HG03139 (cell line): ENCODE measurements around the gene MRPL41.
"Not testable (repeated sequence)": the region's sequence is repeated elsewhere in the genome, so short reads cannot be mapped to it uniquely, and the experiment has no call there.

Experiments used
- ATAC-seq: cut with Tn5 transposase; IDR thresholded peaks from one replicate; pipeline ENCODE4 v1.9.1; 2021; ENCODE audit not compliant: unreplicated experiment

The MRPL41 gene

DNA sequence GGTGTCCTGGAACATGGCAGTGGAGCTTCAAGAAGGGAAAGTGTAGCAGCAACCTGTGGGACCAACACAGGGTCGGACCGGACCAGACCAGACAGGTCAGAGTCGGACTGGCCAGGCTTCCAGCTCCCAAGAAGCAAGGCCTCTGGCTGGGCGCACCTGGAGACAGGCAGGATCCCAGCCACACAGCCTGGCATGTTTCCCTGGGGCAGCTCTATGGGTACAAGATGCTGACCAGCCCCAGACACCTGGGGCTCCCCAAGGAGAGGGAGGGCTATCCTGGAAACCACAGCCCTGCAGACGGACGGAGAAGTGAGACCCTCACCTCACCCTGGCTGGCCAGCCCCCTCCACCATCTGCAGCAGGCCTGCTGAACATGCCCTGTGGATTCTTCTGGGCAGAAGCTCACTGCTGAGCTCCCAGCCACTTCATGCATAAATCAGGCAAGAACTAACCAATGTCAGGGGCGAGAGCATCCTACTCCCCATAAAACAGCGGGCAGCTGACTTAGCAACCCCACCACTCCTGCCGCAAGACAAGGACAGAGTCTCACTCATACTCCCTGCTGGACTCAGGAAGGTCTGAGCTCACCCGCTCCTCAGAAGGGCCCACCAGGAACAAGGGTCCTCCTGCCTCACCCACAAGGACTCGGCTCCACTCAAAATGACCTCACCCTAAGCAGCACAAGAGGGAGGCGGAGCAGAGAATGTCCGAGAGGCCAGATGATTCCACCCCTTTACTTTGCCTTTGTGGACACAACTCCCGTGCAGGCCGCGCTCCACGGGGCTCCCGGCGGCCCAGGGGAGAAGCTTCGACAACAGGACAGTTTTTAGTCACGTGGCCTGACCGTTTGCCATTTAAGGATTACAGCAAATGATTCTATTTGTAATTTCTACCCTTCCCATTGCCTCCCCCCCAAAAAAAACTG, 29.9 kb downstream of the MRPL41 start:
- no peak for ATAC-seq

DNA sequence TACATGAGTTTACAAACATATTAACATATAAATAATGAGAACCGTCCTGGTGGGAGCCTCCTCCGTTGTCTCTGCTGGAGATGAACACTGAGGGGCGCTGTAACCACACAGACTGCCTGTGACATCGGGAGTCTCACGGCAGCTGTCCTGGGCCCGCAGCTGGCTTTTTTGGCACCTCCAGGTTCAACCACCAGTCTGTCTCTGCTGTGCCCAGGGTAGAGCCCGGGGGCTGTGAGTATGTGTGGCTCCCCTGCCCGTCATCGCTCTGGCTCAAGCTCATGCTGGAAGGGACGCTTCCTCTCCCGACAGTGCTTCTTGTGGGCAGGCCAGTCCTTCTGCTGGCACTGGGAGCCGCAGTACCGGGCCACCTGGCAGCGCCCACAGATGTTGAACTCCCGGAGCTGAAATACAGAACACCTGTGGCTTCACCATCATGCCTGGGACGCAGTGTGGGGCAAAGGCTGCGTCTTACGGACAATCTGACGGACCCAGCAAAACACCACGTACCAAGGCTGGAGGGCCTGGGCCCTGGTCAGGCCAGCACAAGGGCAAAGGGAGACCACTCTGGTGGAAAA, 30.7 kb downstream of the MRPL41 start:
- no peak for ATAC-seq

DNA sequence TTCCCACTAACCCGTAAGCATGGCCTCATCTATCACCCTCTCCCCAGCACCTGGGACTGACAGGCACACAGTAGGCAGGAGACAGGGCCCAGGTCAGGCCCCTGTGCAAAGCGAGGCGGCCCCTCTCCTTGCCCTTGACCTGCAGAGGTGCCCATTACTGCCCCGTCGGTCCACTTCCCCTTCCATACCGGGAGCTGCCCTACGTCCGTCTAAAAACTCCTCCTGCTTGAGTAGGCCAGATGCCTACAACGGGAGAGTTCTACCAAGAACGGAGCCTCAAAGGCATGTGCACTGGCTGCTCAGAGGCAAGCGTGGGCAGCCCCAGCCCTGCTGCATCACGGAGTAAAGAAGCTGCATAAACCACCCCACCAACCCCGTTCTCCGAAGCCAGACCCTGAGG, 31.7 kb downstream of the MRPL41 start:
- ATAC-seq: no peak

DNA sequence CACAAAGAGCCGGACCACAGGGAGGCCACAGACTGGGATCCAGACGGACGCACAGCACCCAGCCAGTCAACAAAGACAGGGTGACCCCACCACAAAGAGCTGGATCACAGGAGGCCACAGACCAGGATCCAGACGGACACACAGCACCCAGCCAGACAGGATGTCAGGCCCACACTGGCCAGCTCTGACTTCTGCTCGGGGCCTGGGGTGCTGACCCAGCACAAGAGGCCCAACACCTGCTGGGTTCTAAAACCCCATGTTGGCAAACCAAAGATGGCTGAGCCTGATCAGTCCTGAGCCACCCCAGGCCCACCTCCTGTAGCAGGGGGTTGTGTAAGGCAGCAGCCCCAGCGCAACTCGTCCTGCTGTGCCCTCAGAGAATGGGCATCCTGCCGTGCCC, 32.3 kb downstream of the MRPL41 start:
- no peak for ATAC-seq

DNA sequence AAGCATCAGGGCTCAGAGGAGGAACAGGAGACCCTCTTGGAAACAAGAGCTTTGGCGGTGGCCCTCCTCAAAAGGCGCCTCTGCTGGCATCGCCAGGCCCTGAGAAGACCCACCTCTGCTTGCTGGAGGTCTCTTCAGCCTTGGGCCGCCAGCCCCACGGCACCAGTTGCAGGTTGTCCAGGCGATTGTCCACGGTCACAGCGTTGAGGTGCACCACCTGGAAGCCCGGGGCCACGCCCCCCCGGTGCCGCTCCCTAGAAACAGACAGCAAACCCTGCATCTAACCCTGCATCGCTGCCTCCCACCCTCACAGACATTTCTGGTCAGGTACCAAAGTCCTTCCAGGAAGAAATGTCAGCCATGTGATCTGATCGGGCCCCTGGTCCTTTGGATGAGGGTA, 35.2 kb downstream of the MRPL41 start:
- no peak for ATAC-seq

DNA sequence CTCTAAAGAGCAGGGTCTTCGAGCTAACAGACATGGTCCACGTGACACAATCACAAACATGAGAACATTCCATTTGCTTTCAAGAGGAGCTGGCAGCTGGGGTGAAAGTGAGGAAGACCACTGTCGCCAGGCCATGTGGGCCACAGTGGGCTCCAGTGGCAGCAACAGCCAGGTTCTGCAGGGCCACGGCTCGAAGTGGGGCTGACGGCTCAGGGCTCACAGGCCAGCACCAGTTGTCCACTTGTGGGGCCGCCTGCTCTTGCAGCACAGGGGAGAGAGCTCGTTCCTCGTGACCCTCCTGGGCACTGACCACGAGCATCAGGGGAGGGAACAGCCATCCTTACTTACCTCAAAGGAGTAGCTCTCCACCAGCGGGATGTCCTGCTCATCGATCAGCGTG, 36.6 kb downstream of the MRPL41 start:
- ATAC-seq: no peak

DNA sequence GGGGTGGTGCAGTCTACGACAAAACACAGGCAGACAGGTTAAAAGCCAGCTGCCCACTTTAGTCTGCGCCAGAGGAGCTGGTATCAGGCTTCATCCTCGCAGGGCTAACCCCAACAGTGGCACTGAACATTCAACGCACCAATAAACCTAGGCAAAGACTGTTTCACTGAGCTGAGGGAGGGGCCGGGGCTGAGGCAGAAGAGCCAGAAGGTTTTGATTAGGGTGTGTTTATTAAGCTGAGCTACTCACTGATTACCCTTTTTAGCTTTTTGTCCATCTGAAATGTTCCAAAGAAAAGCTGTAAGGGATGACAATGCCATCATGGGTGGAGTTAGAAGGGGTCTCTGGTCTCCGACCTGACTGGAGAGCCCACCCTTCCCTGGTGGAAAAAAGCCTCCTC, 37.2 kb downstream of the MRPL41 start:
- no peak for ATAC-seq

DNA sequence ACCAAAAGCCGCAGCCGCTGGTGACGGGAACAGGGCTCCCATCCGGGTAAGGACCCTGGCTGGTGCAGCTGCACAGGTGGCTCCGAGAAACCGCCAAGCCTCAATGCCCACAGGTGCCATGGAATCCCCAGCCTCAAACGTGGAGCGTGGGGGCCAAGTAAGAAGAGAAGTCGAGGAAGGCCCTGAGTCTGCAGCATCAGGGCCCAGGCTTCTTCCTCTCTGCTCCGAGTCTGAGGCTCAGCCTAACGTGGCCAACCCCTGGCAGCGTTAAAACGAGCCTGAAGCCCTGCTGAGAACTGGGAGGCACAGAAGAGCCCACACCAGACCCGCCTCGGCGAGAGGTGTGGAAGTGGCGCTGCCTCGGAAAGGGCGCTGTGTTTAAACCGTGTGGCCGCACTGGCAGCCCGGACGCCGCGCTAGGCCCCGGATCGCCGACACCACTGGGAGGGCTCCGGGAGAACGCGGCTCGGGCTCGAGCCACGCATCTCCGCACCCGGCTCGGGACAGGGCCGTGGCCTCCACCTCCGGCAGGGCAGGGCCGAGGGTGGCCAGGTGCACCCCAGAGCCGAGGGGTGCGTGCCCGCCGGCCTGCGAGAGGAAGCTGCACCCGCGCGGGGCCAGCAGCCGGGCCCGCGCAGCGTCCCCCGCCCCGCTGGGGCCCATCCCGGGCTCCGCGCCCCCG, 37.9 kb downstream of the MRPL41 start:
- no peak for ATAC-seq

DNA sequence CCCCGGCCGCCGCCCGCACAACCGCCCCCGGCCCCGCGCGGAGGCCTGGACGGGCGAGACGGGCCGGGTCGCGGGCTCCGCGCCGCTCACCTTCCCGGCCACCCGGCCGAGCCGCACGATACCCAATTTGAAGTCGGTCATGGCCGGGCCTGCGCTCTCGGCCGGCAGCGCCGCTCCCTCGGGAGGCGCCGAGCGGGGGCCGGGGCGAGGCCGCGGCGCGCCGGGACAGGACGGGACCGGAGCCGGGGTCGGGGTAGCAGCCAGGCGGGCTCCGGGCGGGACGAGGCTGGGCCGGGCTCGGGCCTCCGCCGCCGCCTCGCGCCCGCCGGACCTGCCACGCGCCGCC, 38.4 kb downstream of the MRPL41 start:
- ATAC-seq: no peak

DNA sequence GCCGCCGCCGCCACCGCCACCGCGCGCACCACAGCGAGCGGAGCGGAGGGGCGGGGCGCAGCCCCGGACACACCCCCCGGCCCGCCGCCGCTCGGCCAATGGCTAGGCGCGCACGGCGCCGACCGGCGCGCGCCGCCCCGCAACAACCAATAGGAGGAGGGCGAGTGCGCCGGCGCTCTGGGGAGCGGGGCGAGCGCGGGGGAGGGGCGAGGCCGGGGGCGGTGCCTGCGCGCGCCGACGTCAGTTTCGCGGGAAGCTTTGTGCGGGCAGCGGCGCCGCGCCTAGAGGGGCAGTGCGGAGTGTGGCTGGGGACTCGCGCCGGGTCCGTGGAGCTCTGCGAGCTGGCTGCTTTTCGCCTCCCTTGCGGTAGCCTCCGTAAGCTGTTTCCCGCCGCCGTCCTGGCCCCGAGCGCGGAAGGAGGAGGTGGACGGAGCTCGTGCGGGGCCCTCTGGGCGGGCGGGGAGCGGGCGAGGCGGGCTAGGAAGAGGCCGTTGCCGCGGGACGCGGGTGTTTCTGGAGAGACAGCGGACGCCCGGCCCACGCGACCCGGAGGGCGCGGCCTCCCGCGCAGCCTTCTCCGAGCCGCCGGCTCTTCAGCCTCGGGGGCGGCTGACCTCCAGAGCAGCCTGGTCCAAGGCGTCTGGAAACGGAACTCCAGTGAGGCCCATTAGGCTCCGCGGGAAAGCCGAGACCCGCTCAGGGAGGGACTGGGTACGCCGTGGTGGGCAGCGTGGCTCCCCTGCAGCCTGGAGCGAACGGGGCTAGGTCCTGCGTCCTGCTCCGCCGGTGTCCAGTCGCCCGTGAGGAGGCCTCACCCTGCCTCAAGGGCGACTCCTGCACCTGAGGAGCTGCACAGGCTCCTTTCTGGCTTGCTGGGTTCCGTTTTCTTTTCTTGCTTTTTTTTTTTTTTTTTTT, 39.0 kb downstream of the MRPL41 start, which contains the start of gene ZMYND19:
ZMYND19 (minus strand) TSS at position 44 of the 915 bp plus-strand sequence. CDS start 249 bp downstream, outside the sequence.
- peak; percentile 81 for ATAC-seq

DNA sequence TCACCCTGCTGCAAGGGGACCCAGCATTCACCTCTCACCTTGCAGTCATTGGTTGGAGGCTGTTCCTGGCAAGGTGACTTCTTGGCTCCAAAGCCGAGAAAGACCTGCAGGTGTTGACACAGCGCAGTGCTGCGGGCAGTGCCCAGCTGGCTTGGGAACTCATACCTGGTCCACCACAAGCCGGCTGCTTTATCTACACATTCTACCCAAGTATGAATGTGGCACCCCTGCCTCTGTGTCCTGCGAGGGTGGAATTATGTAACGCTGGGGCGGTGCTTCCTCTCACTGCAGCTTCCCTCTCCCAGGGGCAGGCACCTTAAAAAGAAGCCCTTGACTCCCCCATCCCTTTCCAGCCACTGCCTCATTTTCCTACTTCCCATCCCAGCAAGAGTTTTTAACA, 41.1 kb downstream of the MRPL41 start:
- ATAC-seq: no peak

DNA sequence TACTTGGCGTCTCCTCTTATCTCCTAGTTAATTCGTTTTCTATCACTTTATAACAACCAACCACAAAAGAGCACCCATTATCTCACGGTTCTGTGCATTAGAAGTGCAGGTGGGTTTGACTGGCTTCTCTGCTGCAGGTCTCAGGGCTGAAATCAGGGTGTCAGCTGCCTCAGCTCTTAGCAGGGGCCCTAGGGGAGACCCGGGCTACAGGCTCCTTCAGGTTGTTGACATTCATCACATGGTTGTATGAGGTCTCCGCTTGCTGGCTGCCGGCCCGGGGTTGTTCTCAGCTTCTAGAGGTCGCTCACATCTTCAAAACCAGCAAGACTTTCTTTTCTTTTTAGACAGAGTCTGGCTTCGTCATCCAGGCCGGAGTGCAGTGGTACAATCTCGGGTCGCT, 41.5 kb downstream of the MRPL41 start:
- no peak for ATAC-seq

DNA sequence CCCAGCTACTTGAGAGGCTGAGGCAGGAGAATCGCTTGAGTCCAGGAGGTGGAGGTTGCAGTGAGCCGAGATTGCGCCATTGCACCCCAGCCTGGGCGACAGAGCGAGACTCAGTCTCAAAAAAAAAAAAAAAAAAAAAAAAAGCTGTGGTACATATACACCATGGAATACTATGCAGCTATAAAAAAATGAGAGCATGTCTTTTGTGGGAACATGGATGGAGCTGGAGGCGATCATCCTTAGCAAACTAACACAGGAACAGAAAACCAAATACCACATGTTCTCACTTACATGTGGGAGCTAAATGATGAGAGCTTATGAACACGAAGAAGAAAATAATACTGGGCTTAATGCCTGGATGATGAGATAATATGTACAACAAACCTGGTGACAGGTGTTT, 44.9 kb downstream of the MRPL41 start:
- not testable (repeated sequence) for ATAC-seq

DNA sequence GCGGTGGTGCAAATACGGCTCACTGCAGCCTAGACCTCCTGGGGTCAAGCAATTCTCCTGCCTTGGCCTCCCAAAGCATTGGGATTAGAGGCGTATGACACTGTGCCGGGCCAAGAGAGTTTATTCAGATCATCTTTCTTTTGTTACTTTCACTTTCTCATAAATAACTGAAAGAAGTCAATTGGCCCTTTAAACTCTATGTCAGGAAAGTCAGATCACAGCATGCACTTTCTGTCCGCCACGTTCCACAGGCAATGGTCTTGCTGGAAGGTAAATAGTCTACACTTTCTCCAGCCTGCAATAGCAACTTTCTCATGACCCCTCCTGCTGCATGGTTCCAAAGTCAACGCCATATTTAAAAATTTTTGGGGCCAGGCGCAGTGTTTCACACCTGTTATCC, 47.3 kb downstream of the MRPL41 start:
- ATAC-seq: no peak
